NK-92 treated with Interleukin-12 subunit alpha and Interleukin-12 subunit beta, amount 100 ng/mL, for 24 hours (cell line): Measurements from ENCODE around the gene SSR1.
A peak's percentile ranks its signal among the peaks of the same experiment; 100 is the strongest.

Experiments used
- DNase-seq: peaks from one replicate; lab custom pipeline; 2025; lab: John Stamatoyannopoulos, UW

SSR1 gene

DNA sequence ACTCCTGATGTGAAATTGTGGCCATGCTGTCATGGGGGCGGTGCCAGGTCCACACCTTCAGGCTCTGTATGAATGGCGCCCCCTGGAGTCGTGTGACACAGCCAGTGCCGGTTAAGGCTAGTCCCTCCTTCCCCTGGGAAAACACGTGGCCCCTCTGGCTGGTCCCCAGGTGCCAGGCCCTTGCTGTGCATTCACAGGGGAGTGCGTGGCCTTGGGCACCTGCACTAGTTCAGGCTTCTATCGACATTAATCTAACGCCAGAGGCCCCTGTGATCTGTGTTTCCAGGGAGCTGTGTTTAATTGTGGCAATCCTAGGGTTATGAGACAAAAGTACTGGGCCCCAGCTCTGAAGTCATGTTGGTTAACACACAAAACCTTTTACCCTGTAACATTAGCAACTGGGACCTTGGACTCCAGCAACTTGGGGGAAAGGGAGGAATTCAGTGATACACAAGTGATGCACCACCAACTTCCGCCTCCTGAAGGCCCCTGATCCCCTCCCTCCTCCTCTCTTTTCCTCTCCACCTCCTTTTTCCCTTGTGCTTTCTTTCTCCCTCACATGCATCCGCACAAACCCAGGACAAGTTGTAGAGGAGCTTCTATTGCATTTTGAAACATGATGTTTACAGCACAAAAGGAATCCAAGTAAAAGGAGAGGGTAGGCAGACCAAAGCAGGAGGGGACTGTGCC lies 74.0 kb downstream of the SSR1 start:
- peak; percentile 28 for DNase-seq

DNA sequence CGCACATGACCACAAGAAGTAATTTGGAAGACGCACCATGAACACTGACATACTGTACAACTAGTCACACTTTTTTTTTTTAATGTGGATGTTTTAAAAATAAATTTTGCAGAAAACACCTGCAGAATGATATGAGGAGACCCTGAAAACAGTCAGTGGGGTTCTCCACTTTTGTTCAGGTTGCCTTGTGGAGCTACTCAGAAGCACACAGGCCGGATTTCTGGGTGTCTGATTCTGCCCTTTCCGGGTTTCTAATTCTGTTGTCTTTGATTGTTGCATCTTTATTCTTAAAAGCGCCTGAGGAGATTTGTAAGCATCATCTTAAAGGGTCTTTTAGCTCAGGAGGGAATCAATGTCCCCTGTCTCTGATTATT lies 74.5 kb downstream of the SSR1 start:
- no peak for DNase-seq

DNA sequence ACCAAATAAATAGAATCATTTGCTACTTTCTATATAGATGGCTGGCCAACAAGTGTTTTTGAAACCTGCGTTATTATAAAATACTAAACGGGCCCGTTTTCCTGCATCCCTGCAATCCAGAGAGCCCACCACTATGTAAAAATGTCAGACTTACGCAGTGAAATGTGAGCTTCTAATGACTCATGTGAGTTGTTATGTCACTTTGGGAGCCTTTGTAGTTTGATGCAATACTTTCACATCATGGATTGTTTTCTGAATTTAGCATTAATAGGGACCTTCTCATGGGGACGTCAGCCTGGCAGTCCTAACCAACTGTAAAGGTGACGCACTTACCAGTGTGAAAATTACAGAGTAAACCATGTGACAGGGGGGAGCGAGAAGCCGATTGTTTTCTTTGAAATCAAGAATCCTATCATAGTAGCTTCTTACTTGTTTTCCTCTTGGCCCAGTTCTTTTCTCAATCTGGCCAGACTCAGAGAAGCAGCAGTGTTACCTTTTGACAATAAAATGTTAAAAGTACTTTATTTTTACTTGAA lies 75.3 kb downstream of the SSR1 start:
- no peak for DNase-seq

DNA sequence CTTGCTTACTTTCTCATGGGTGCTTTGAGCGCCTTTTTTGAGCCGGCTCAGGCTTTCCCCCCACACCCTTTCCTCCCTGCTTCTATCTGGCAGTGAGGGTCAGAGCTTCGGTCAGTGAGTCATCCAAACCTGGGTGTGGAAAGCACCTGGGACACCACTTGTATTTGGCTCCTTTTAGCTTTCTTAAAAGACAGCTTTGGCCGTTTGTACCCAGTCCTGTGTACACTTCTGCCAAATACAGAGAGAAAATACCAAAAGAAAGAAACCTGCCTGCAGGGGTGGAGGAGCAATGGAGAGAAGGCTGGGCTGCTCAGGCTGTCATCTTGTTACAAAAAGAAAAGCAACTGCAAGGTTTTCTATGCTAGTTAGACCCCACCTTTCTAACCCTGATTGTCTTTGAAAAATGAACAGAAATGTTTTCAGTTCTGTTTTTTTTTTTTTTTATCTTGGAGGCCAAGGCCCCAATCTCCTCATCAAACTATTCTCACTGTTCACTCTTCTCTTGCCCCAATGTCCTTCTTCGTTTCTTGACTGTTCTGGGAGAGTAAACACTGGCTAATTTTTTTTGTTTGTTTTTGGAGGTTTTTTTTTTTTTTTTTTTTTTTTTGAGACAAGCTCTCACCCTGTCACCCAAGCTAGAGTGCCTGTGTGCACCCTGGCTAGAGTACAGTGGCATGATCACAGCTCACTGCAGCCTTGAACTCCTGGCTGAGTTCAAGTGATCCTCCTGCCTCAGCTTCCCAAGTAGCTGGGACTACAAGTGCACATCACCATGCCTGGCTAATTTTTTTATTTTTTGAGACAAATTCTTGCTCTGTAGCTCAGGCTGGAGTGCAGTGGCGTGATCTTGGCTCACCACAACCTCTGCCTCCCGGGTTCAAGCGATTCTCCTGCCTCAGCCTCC lies 76.4 kb downstream of the SSR1 start:
- DNase-seq = no peak

DNA sequence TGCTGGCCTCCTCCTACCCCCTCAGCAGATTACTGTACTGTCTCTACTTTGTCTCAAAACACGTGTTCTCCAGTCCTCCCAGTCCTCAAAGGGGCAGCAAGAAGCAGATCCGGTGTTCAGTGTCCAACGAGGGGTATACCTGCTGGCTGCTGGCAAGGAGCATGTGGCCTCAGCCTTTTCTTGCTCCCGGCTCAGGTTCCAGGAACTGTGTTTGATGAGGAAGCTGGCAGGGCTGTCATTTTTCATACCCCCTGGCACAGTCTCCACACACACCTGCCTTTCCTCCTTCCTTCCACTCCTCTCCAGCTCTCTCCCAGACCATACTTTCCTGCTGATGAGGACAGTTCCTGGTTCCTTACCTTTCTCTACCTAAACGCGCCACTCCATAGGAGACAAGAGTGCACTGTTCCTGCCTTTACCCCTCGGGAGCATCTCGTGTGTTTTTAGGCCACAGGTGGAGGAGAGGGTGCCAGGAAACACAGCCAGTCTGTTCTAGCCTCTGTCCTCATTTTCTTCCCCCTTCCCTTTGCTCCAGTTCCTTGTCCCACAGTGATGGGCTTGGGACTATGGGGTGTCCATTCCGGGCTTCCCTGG lies 77.2 kb downstream of the SSR1 start:
- DNase-seq = no peak

DNA sequence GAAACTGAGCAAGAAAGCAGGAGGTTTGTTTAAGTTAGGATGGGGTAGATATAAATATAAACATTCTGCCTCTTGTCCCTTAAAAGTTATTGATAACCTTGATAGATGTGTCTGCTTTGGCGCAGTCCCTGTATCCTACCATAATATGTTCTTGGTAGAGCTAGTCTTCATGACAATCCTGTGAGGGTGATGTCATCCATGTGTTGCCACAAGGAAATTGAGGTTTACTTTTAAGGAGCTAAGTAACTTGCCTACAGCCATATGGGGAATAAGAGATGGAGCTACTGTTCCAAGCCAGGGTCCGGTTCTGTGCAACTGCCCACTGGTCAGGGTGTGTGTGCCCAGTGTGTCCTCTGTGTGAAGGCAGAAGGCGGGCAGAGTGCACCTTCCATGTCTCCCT lies 78.5 kb downstream of the SSR1 start:
- DNase-seq = no peak

DNA sequence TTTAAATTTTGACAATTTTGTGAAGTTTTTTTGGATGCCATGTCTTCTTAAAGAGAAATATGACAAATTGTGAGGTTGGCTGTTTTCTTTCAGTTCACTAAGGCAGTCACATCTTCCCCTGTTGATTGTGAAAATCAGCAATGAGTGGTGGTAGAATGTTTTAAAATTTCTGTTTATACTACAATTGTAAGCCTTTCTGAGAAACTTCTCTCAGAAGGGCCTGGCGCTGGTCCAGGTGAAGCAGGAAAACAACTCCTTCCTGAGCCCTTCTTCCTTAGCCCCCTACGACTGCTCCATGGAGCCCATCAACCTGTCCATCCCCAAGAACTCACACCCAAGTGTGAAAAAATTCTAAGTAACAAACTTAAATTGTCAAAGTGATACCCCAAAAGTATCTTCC lies 80.6 kb downstream of the SSR1 start:
- DNase-seq = no peak

DNA sequence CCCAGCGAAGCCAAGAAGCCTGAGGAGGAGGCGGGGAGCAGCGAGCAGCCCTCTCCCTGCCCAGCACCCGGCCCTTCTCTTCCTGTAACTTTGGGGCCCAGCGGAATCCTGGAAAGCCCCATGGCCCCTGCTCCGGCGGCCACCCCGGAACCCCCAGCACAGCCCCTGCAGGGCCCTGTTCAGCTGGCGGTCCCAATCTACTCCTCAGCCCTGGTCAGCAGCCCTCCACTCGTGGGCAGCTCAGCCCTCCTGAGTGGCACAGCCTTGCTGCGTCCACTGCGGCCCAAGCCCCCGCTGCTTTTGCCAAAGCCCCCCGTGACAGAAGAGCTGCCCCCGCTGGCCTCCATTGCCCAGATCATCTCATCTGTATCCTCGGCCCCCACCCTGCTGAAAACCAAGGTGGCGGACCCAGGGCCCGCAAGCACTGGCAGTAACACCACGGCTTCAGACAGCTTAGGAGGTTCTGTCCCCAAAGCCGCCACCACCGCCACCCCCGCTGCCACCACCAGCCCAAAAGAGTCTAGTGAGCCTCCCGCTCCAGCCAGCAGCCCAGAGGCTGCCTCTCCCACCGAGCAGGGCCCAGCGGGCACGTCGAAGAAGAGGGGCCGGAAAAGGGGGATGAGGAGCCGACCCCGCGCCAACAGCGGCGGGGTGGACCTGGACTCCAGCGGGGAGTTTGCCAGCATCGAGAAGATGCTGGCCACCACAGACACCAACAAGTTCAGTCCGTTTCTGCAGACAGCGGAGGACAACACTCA lies 81.9 kb downstream of the SSR1 start:
- DNase-seq = no peak

DNA sequence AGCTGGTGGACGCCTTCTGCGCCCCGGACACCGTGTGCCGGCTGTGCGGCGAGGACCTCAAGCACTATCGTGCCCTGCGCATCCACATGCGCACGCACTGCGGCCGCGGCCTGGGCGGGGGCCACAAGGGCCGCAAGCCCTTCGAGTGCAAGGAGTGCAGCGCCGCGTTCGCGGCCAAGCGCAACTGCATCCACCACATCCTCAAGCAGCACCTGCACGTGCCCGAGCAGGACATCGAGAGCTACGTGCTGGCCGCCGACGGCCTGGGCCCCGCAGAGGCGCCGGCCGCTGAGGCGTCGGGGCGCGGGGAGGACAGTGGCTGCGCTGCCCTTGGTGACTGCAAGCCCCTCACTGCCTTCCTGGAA lies 82.7 kb downstream of the SSR1 start:
- no peak for DNase-seq

DNA sequence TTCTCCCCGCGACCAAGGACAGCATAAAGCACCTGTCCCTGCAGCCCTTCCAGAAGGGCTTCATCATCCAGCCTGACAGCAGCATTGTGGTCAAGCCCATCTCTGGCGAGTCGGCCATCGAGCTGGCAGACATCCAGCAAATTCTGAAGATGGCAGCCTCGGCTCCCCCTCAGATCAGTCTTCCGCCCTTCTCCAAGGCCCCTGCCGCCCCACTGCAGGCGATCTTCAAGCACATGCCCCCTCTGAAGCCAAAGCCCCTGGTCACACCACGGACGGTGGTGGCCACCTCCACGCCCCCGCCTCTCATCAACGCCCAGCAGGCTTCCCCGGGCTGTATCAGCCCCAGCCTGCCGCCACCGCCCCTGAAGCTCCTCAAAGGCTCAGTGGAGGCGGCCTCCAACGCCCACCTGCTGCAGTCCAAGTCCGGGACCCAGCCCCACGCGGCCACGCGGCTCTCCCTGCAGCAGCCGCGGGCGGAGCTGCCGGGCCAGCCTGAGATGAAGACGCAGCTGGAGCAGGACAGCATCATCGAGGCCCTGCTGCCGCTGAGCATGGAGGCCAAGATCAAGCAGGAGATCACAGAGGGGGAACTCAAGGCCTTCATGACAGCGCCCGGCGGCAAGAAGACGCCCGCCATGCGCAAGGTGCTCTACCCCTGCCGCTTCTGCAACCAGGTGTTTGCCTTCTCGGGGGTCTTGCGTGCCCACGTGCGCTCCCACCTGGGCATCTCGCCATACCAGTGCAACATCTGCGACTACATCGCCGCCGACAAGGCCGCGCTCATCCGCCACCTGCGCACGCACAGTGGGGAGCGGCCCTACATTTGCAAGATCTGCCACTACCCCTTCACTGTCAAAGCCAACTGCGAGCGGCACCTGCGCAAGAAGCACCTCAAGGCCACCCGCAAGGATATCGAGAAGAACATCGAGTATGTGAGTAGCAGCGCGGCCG lies 83.3 kb downstream of the SSR1 start:
- no peak for DNase-seq

DNA sequence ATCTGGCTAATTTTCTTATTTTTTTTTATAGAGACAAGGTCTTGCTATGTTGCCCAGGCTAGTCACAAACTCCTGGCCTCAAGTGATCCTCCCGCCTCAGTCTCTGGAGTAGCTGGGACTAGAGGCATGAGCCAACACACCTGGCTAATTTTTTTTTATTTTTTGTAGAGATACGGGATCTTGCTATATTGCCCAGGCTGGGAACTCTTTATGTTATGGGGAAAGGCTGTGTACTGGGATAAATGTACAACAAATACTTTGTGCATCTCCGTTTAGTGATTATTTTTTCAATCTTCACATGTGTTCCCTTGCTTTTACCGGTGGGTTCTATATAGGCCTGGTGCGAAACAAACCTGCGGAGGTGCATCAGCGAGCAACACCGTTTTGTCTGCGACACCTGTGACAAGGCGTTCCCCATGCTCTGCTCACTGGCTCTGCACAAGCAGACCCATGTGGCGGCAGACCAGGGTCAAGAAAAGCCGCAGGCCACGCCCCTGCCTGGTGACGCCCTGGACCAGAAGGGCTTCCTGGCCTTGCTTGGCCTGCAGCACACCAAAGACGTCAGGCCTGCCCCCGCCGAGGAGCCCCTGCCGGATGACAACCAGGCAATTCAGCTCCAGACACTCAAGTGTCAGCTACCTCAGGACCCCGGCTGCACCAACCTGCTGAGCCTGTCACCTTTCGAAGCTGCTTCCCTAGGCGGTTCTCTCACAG lies 84.2 kb downstream of the SSR1 start:
- DNase-seq = no peak

DNA sequence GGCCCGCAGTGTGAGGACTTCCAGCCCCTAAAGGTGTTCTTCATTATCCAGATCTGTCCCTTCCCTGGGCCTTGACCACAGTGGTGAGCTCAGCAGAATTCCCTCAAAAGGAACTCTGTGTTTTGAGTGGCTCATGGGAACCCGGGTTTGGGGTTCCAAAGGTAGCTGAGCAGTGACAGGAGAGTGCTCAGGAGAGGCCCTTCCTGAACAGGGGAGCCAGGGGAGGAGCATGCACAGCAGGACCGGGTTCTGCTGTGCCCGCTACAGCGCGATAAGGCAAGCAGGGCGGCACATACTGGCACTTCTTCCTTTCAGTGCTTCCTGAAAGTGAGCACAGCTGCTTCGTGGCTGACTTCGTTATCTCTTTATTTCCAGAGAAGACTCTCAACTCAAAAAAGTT lies 88.3 kb downstream of the SSR1 start:
- DNase-seq = no peak

DNA sequence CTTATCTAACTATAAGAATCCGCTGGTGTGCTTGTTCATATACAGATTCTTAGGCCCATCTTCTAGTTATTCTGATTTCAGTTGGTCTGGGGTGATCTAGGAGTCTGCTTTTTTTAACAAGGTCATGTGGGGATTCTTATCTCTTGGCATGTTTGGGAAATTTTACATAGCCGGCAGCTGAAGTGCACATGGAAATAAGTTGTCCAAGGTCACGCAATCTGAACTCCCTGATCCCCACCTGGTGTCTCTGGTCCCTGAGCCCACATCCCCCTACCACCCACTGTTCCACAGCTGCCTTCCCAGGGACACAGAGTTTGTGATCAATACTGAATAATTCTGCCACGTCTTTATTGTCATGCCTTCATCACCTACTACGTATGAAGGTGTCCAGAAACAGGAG lies 90.8 kb downstream of the SSR1 start:
- no peak for DNase-seq

DNA sequence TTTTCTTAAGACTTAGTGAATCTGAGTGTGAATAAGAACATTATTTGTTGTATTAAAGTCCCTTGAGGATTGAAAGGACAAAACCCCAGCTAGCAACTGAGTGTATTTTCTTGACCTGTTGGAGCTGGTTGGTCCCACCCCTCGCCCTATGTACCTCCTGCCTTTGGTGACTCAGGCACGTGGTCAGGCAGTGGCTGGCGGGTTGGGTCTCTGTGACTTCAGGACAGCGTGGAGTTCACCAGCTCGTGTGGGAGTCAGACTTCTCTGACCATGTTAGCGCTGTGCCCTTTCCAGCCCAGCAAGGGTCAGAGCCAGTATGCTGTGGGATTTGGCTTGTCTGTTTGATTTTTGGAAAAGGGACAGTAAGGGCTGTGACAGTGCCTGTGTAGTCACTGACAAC lies 93.7 kb downstream of the SSR1 start:
- DNase-seq = no peak

DNA sequence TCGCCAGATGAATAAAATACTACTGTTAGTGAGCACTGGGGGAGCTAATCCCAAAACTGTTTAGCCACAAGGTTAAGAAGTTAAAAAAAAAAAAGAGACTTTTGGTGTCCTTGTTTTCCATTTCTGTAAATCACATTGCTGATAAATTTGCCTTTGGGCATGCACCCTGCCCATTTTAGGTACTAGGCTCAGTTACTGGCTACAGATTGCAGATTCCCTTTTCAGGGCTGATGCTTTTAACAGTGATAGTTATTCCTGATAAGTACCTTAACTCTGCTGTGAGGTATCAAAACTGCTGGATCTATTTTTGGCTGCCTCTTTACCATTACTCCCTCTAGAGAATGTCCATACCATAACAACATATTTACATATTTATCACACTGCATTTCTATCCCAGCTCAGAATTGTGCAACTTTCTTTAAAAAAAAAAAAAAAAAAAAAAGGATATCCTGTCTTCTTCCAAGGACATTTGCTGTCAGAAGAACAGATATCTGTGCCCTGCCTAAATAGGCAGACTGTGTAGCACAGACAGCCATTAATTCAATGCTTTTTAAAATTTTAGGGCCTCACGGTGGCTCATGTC lies 94.5 kb downstream of the SSR1 start:
- DNase-seq = no peak
